Mesenchymal stem cell (in vitro differentiated cells and primary cell): ENCODE results near the gene SCN11A.
A peak's percentile ranks its signal among the peaks of the same experiment; 100 is the strongest.

Experiments
- DNase-seq: peaks from one replicate; pipeline ENCODE4 v3.0.0-alpha.2; 2013
- H2AFZ ChIP-seq: one replicate; pipeline ENCODE4 v1.6.1; 2013; ENCODE audit warnings: low read depth, mild to moderate bottlenecking, control low read depth, inconsistent platforms, low read length, moderate library complexity
- H2AK5ac ChIP-seq: 2 replicates; pipeline ENCODE4 v1.6.1; 2013; ENCODE audit warnings: low read length, moderate library complexity, mild to moderate bottlenecking, inconsistent platforms; ENCODE audit not compliant: severe bottlenecking
- H2BK120ac ChIP-seq: one replicate; pipeline ENCODE4 v1.6.1; 2013; ENCODE audit warnings: low read depth, mild to moderate bottlenecking, inconsistent platforms, low read length, moderate library complexity
- H2BK12ac ChIP-seq, 2 experiments: one replicate each; pipeline ENCODE4 v1.6.1; 2013; ENCODE audit warnings: inconsistent platforms in 2 of 2, low read length in 2 of 2, mild to moderate bottlenecking in 2 of 2, moderate library complexity in 2 of 2, control low read depth in 1 of 2
- H2BK15ac ChIP-seq: one replicate; pipeline ENCODE4 v1.6.1; 2013; ENCODE audit warnings: mild to moderate bottlenecking, low read depth, inconsistent platforms; ENCODE audit not compliant: poor library complexity, severe bottlenecking
- H2BK5ac ChIP-seq: 2 replicates; pipeline ENCODE4 v1.6.1; 2013; ENCODE audit warnings: low read depth, mild to moderate bottlenecking, low read length, control low read depth, inconsistent platforms; ENCODE audit not compliant: poor library complexity, severe bottlenecking
- H3K14ac ChIP-seq, 2 experiments: one replicate each; pipeline ENCODE4 v1.6.1; 2013; ENCODE audit warnings: inconsistent platforms in 2 of 2, low read length in 2 of 2, control low read depth in 1 of 2, mild to moderate bottlenecking in 1 of 2, moderate library complexity in 1 of 2
- H3K18ac ChIP-seq, 2 experiments: one replicate each; pipeline ENCODE4 v1.6.1; 2013; ENCODE audit warnings: inconsistent platforms in 2 of 2, low read length in 2 of 2, control low read depth in 1 of 2, low read depth in 1 of 2, mild to moderate bottlenecking in 1 of 2
- H3K23ac ChIP-seq, 2 experiments: one replicate each; pipeline ENCODE4 v1.6.1; 2013; ENCODE audit warnings: inconsistent platforms in 2 of 2, low read length in 2 of 2, mild to moderate bottlenecking in 2 of 2, moderate library complexity in 2 of 2, control low read depth in 1 of 2
- H3K27ac ChIP-seq: 2 replicates; pipeline ENCODE4 v1.5.1; 2013; ENCODE audit warnings: mild to moderate bottlenecking, moderate library complexity, low read length, control low read depth, inconsistent platforms; ENCODE audit not compliant: poor library complexity, severe bottlenecking
- H3K27me3 ChIP-seq, 2 experiments: 2 replicates each; pipeline versions ENCODE4 v1.6.1 to v1.7.0; 2013; ENCODE audit warnings: low read length in 2 of 2, mild to moderate bottlenecking in 2 of 2, moderate library complexity in 2 of 2, control low read depth in 1 of 2, inconsistent platforms in 1 of 2; ENCODE audit not compliant: control insufficient read depth in 1 of 2, insufficient read depth in 1 of 2
- H3K36me3 ChIP-seq, 2 experiments: 2 replicates each; pipeline versions ENCODE4 v1.6.1 to v1.7.0; 2013; ENCODE audit warnings: low read length in 2 of 2, control low read depth in 1 of 2, inconsistent platforms in 1 of 2, low read depth in 1 of 2, mild to moderate bottlenecking in 1 of 2; ENCODE audit not compliant: insufficient read depth in 2 of 2, control insufficient read depth in 1 of 2
- H3K4ac ChIP-seq, 2 experiments: one replicate each; pipeline ENCODE4 v1.6.1; 2013; ENCODE audit warnings: inconsistent platforms in 2 of 2, low read length in 2 of 2, mild to moderate bottlenecking in 2 of 2, moderate library complexity in 2 of 2, control low read depth in 1 of 2, low read depth in 1 of 2
- H3K4me1 ChIP-seq: 2 replicates; pipeline ENCODE4 v1.6.1; 2013; ENCODE audit warnings: low read depth, low read length, control low read depth; ENCODE audit not compliant: control insufficient read depth, insufficient read depth
- H3K4me2 ChIP-seq: 2 replicates; pipeline ENCODE4 v1.6.1; 2013; ENCODE audit warnings: low read length, mild to moderate bottlenecking, inconsistent platforms; ENCODE audit not compliant: poor library complexity, severe bottlenecking
- H3K4me3 ChIP-seq, 2 experiments: 2 replicates each; pipeline versions ENCODE4 v1.5.1 to v1.7.0; 2013; ENCODE audit warnings: low read length in 2 of 2, mild to moderate bottlenecking in 2 of 2, control low read depth in 1 of 2, low read depth in 1 of 2; ENCODE audit not compliant: insufficient read depth in 1 of 2
- H3K79me1 ChIP-seq: replicated peaks from 2 replicates; pipeline ENCODE4 v1.6.1; 2013; ENCODE audit warnings: mild to moderate bottlenecking, control low read depth, low read length, inconsistent platforms; ENCODE audit not compliant: poor library complexity, severe bottlenecking
- H3K9ac ChIP-seq: 2 replicates; pipeline ENCODE4 v1.7.0; 2013; ENCODE audit warnings: mild to moderate bottlenecking, low read length, moderate library complexity
- H3K9me3 ChIP-seq: 2 replicates; pipeline ENCODE4 v1.7.0; 2013; ENCODE audit warnings: mild to moderate bottlenecking, low read length; ENCODE audit not compliant: control insufficient read depth
- H4K8ac ChIP-seq: one replicate; pipeline ENCODE4 v1.6.1; 2013; ENCODE audit warnings: inconsistent platforms, mild to moderate bottlenecking, low read length, moderate library complexity
- H4K91ac ChIP-seq: one replicate; pipeline ENCODE4 v1.6.1; 2013; ENCODE audit warnings: mild to moderate bottlenecking, low read length, inconsistent platforms
- WGBS: methylation state at CpG from one replicate; pipeline ENCODE4 v1.1.7; 2013; ENCODE audit warnings: mixed read lengths; 5-methylcytosine and 5-hydroxymethylcytosine counted together

Gene SCN11A

GRCh38 chr3:39096775-39097174 is 45.0 kb upstream of the SCN11A start:
- Histone ChIP-seq H4K91ac (no peak overlapping the region), H3K4me1 (no peaks in the 10 kb centered on the region), H2AFZ (no peak overlapping the region), H3K4ac (no peak overlapping the region), H3K4me3 (no peak overlapping the region), H2BK5ac (no peak overlapping the region), H3K14ac (no peak overlapping the region), H3K79me1 (peaks cover 34% of the 10 kb centered on the region), H3K27ac (peak overlapping the region; percentile 39), H4K8ac (no peak overlapping the region), H3K9me3 (no peaks in the 10 kb centered on the region), H2BK12ac (no peak overlapping the region), H2BK120ac (no peak overlapping the region), H3K27me3 (no peaks in the 10 kb centered on the region), H3K4me2 (no peak overlapping the region), H3K23ac (no peak overlapping the region), H3K9ac (peak overlapping the region; percentile 22), H2BK15ac (no peak overlapping the region), H3K36me3 (peaks cover 56 to 94% of the 10 kb centered on the region in 2 experiments), H3K18ac (no peak overlapping the region), H2AK5ac (peak overlapping the region; percentile 20)
- DNase-seq: peak; percentile 10
- 38% methylated on average over 3 of the region's 3 CpGs for WGBS

- H3K4me3 ChIP-seq: no peak overlapping the region
- H3K27me3 ChIP-seq: no peaks in the 10 kb centered on the region
- H2BK120ac ChIP-seq: no peak overlapping the region
- H2BK12ac ChIP-seq: no peak overlapping the region
- H3K14ac ChIP-seq: no peak overlapping the region
- H2BK5ac ChIP-seq: no peak overlapping the region
- H3K9me3 ChIP-seq: no peaks in the 10 kb centered on the region
- peaks cover 30% of the 10 kb centered on the region for H3K79me1 ChIP-seq
- H3K18ac ChIP-seq: no peak overlapping the region
- no peak overlapping the region for H3K4ac ChIP-seq
- H3K4me1 ChIP-seq: no peaks in the 10 kb centered on the region
- no peak overlapping the region for H2AK5ac ChIP-seq
- DNase-seq: no peak
- WGBS: 89% methylated on average over 3 of the region's 3 CpGs
- no peak overlapping the region for H3K27ac ChIP-seq
- H4K8ac ChIP-seq: no peak overlapping the region
- no peak overlapping the region for H3K23ac ChIP-seq
- H2AFZ ChIP-seq: no peak overlapping the region
- no peak overlapping the region for H3K9ac ChIP-seq
- H3K4me2 ChIP-seq: no peak overlapping the region
- H3K36me3 ChIP-seq: peaks cover 53 to 100% of the 10 kb centered on the region in 2 experiments
- H2BK15ac ChIP-seq: no peak overlapping the region
- no peak overlapping the region for H4K91ac ChIP-seq
Observed at GRCh38 chr3:39095778-39096177, 44.0 kb upstream of the SCN11A start.

- Histone ChIP-seq H3K4me2 (no peak overlapping the region), H3K79me1 (peaks cover 23% of the 10 kb centered on the region), H2BK12ac (no peak overlapping the region), H4K91ac (no peak overlapping the region), H3K4me1 (no peaks in the 10 kb centered on the region), H2AFZ (no peak overlapping the region), H3K36me3 (peaks cover 46 to 100% of the 10 kb centered on the region in 2 experiments), H3K9ac (no peak overlapping the region), H2BK120ac (no peak overlapping the region), H2AK5ac (no peak overlapping the region), H3K14ac (no peak overlapping the region), H3K4ac (no peak overlapping the region), H2BK5ac (no peak overlapping the region), H3K27me3 (no peaks in the 10 kb centered on the region), H3K27ac (no peak overlapping the region), H3K23ac (no peak overlapping the region), H2BK15ac (no peak overlapping the region), H3K18ac (no peak overlapping the region), H4K8ac (no peak overlapping the region), H3K9me3 (no peaks in the 10 kb centered on the region), H3K4me3 (no peak overlapping the region)
- 96% methylated on average over 4 of the region's 7 CpGs for WGBS
- no peak for DNase-seq
Observed at GRCh38 chr3:39094851-39095677, 43.3 kb upstream of the SCN11A start.

- Histone ChIP-seq H3K14ac (no peak overlapping the region), H2BK15ac (no peak overlapping the region), H2BK12ac (no peak overlapping the region), H2AK5ac (no peak overlapping the region), H3K27ac (no peak overlapping the region), H3K18ac (no peak overlapping the region), H3K9me3 (no peaks in the 10 kb centered on the region), H2BK5ac (no peak overlapping the region), H3K4ac (no peak overlapping the region), H2BK120ac (no peak overlapping the region), H3K23ac (no peak overlapping the region), H2AFZ (no peak overlapping the region), H4K91ac (no peak overlapping the region), H3K4me2 (no peak overlapping the region), H3K36me3 (peaks cover 35 to 98% of the 10 kb centered on the region in 2 experiments), H3K4me1 (peaks cover 3% of the 10 kb centered on the region), H3K27me3 (no peaks in the 10 kb centered on the region), H3K9ac (no peak overlapping the region), H4K8ac (no peak overlapping the region), H3K79me1 (peaks cover 3% of the 10 kb centered on the region), H3K4me3 (no peak overlapping the region)
- WGBS: 100% methylated on average over 1 of the region's 2 CpGs
- peak; percentile 40 for DNase-seq
Observed at GRCh38 chr3:39090922-39091321, 39.2 kb upstream of the SCN11A start.
